ENCODE data around the gene DNAH11. TPM values are rescaled to one million over a fixed set of nuclear protein-coding genes. Genes with fewer than 3 reads are reported as not detected.

Gene DNAH11
- total RNA-seq, 6 donors from 2014 or later, result 4.2 to 45.5 (median 12.0) TPM

DNA sequence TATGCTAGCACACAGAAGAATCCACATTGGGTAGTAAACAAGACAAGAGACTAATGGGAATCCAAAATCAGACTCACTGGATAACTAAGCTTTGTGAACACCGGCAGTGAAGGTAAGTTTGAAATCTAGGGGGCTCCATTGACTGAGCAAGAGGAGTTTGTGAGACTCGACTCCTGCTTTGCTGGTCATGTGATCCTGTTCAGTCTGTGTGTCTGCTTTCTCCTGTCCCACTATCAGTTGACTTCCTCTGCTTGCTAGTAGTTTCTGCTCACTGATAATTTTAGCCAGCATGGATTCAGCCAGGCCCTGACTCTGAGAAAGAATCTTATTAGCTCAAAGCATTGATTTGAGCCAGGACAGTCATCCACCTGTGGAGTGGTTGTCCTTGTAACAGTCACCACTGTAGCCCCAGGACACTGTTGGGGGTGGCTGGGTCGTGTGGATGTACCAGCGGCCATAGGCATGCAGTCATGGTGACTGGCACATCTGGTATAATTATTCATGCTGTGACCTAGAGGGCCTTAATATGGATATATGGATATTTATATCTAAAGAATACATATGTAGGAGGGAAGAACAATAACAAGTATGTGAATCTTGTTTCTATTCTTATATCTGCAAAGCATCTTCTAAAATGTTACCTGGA, 44.4 kb downstream of the DNAH11 start:
- DNase-seq (no peak), ATAC-seq (ENCODE audit: low FRiP score in 2 of 2) (no peak)
- Histone ChIP-seq H3K4me3 (no peak overlapping the region), H3K9me3 (peaks cover 0 to 3% (median 0%) of the 10 kb centered on the region in 4 donors), H3K36me3 (no peaks in the 10 kb centered on the region), H3K27me3 (no peaks in the 10 kb centered on the region), H3K27ac (no peak overlapping the region), H3K4me1 (peaks cover 0 to 3% (median 0%) of the 10 kb centered on the region in 4 donors)
- TF ChIP-seq EP300 (IDR thresholded peaks at IDR 0.05), result no peak
- no peak for TF ChIP-seq POLR2A (IDR thresholded peaks at IDR 0.05)
- WGBS, 2 donors, result 76 to 80% methylated on average over 4 of the region's 4 CpGs

- no peak for DNase-seq
- WGBS, 2 donors, result 89 to 92% methylated on average over 4 of the region's 4 CpGs
- Histone ChIP-seq H3K27ac (no peak overlapping the region), H3K4me1 (no peaks in the 10 kb centered on the region), H3K9me3 (peaks cover 0 to 4% (median 0%) of the 10 kb centered on the region in 4 donors), H3K27me3 (no peaks in the 10 kb centered on the region), H3K4me3 (no peak overlapping the region), H3K36me3 (no peaks in the 10 kb centered on the region)
- ATAC-seq (ENCODE audit: low FRiP score in 2 of 2), result no peak
- TF ChIP-seq CTCF (IDR thresholded peaks at IDR 0.05) (no peak), POLR2AphosphoS5 (IDR thresholded peaks at IDR 0.05) (no peak), POLR2A (IDR thresholded peaks at IDR 0.05) (no peak), EP300 (IDR thresholded peaks at IDR 0.05) (no peak)
These were observed 54.0 kb downstream of the DNAH11 start for GRCh38 chr7:21596801-21597200.

- DNase-seq, result no peak
- Histone ChIP-seq H3K4me3 (no peak overlapping the region), H3K27ac (no peak overlapping the region), H3K27me3 (no peaks in the 10 kb centered on the region), H3K4me1 (no peaks in the 10 kb centered on the region), H3K36me3 (no peaks in the 10 kb centered on the region), H3K9me3 (peaks cover 0 to 4% (median 0%) of the 10 kb centered on the region in 4 donors)
- no peak for TF ChIP-seq EP300 (IDR thresholded peaks at IDR 0.05)
- TF ChIP-seq POLR2AphosphoS5 (IDR thresholded peaks at IDR 0.05), result no peak
- no peak for TF ChIP-seq POLR2A (IDR thresholded peaks at IDR 0.05)
- TF ChIP-seq CTCF (IDR thresholded peaks at IDR 0.05), result no peak
- no peak for ATAC-seq (ENCODE audit: low FRiP score in 2 of 2)
These were observed 60.6 kb downstream of the DNAH11 start for GRCh38 chr7:21603462-21603861.

- Histone ChIP-seq H3K27me3 (no peaks in the 10 kb centered on the region), H3K36me3 (no peaks in the 10 kb centered on the region), H3K4me1 (no peaks in the 10 kb centered on the region), H3K9me3 (no peaks in the 10 kb centered on the region), H3K27ac (no peak overlapping the region), H3K4me3 (no peak overlapping the region)
- ATAC-seq (ENCODE audit: low FRiP score in 2 of 2) (no peak), DNase-seq (no peak)
- TF ChIP-seq CTCF (IDR thresholded peaks at IDR 0.05) (no peak), POLR2A (IDR thresholded peaks at IDR 0.05) (no peak), EP300 (IDR thresholded peaks at IDR 0.05) (no peak)
- WGBS, 2 donors, result 78 to 83% methylated on average over 5 of the region's 5 CpGs
These were observed 61.3 kb downstream of the DNAH11 start for GRCh38 chr7:21603972-21604749.

- Histone ChIP-seq H3K27ac (no peak overlapping the region), H3K4me1 (no peaks in the 10 kb centered on the region), H3K27me3 (no peaks in the 10 kb centered on the region), H3K36me3 (no peaks in the 10 kb centered on the region), H3K9me3 (no peaks in the 10 kb centered on the region), H3K4me3 (no peak overlapping the region)
- DNase-seq (no peak), ATAC-seq (ENCODE audit: low FRiP score in 2 of 2) (no peak)
- 65 to 71% methylated on average over 3 of the region's 3 CpGs for WGBS, 2 donors
- TF ChIP-seq EP300 (IDR thresholded peaks at IDR 0.05) (no peak), POLR2A (IDR thresholded peaks at IDR 0.05) (no peak), POLR2AphosphoS5 (IDR thresholded peaks at IDR 0.05) (no peak), CTCF (IDR thresholded peaks at IDR 0.05) (no peak)
These were observed 62.3 kb downstream of the DNAH11 start for GRCh38 chr7:21605008-21605585.

Data from upper lobe of left lung (tissue), 6 donors.